ENCODE results near the gene PGBD5.

The PGBD5 gene

DNA sequence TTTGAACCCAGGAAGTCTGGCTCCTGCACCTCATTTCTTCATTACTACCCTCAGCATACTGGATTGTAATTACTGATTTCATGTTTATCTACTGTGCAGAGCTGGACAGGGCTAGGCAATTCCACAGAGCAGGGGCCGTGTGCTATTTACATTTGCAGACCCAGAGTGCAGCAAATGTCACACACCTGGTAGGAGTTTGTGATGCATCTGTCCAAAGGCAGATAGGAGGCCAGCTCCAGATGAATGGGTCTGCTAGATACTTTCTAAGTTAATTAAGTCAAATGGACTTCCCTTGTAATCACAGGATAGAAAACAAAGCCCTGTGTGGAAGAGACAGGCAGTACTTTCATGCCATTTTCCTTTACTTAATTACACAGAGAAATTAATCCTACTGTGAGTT is 46.2 kb downstream of the PGBD5 start:
- WGBS = 65% methylated on average over 1 of the region's 1 CpG

DNA sequence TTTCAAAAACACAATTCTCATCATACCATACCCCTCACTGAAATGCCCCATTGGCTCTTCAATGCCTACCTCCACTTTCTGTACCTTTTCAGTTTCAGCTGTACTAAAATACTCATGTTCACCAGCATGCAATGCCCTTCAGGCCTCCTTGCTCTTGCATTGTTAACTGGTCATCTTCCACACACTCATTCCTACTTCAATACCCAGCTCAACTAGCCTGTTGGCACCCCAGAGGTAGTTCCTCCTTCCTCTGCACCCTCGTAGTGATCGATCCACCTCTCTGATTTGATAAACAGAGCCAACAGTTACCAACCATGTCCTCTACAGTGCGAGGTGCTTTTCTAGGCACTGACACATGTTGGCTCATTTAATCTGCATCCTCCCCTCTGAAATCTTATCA is 46.7 kb downstream of the PGBD5 start:
- H3K4me1 ChIP-seq (ENCODE audit: control insufficient read depth, insufficient read depth, low read depth, low read length) = peaks cover 11% of the 10 kb centered on the region
- H3K27me3 ChIP-seq (ENCODE audit: control insufficient read depth in 1 of 2, insufficient read depth in 1 of 2, low read length in 2 of 2) = no peaks in the 10 kb centered on the region
- H2BK5ac ChIP-seq (ENCODE audit: low read depth, low read length, poor library complexity, severe bottlenecking) = no peak overlapping the region
- H3K4me3 ChIP-seq (ENCODE audit: insufficient read depth in 1 of 2, low read depth in 1 of 2, low read length in 2 of 2) = no peak overlapping the region
- no peak overlapping the region for H3K18ac ChIP-seq (ENCODE audit: low read depth in 1 of 2, low read length in 2 of 2)
- H4K8ac ChIP-seq (ENCODE audit: low read length) = no peak overlapping the region
- no peak for DNase-seq
- no peak overlapping the region for H2AK5ac ChIP-seq (ENCODE audit: low read length, severe bottlenecking)
- H2AFZ ChIP-seq (ENCODE audit: low read depth, low read length) = no peak overlapping the region
- H3K9ac ChIP-seq (ENCODE audit: low read length) = no peak overlapping the region
- WGBS = 69% methylated on average over 3 of the region's 3 CpGs
- H3K23ac ChIP-seq (ENCODE audit: low read length in 2 of 2) = no peak overlapping the region
- no peak overlapping the region for H3K14ac ChIP-seq (ENCODE audit: low read length in 2 of 2)
- no peak overlapping the region for H4K91ac ChIP-seq (ENCODE audit: low read length)
- no peak overlapping the region for H2BK12ac ChIP-seq (ENCODE audit: low read length in 2 of 2)
- no peaks in the 10 kb centered on the region for H3K79me1 ChIP-seq (replicated peaks; ENCODE audit: low read length, poor library complexity, severe bottlenecking)
- H3K36me3 ChIP-seq (ENCODE audit: control insufficient read depth in 1 of 2, insufficient read depth in 2 of 2, low read depth in 1 of 2, low read length in 2 of 2) = no peaks in the 10 kb centered on the region
- H3K4me2 ChIP-seq (ENCODE audit: low read length, poor library complexity, severe bottlenecking) = no peak overlapping the region
- no peak overlapping the region for H2BK15ac ChIP-seq (ENCODE audit: low read depth, poor library complexity, severe bottlenecking)
- peaks cover 11% of the 10 kb centered on the region for H3K9me3 ChIP-seq (ENCODE audit: control insufficient read depth, low read length)
- H2BK120ac ChIP-seq (ENCODE audit: low read depth, low read length) = no peak overlapping the region
- no peak overlapping the region for H3K4ac ChIP-seq (ENCODE audit: low read depth in 1 of 2, low read length in 2 of 2)
- H3K27ac ChIP-seq (ENCODE audit: low read length, poor library complexity, severe bottlenecking) = no peak overlapping the region

More for the DNA sequence above, 46.2 kb downstream of the PGBD5 start:
- no peak overlapping the region for H2AK5ac ChIP-seq (ENCODE audit: low read length, severe bottlenecking)
- H2BK15ac ChIP-seq (ENCODE audit: low read depth, poor library complexity, severe bottlenecking) = no peak overlapping the region
- no peak overlapping the region for H3K4me2 ChIP-seq (ENCODE audit: low read length, poor library complexity, severe bottlenecking)
- H3K4me1 ChIP-seq (ENCODE audit: control insufficient read depth, insufficient read depth, low read depth, low read length) = peaks cover 11% of the 10 kb centered on the region
- no peak overlapping the region for H3K4me3 ChIP-seq (ENCODE audit: insufficient read depth in 1 of 2, low read depth in 1 of 2, low read length in 2 of 2)
- H2BK120ac ChIP-seq (ENCODE audit: low read depth, low read length) = no peak overlapping the region
- no peak overlapping the region for H4K8ac ChIP-seq (ENCODE audit: low read length)
- no peak overlapping the region for H3K4ac ChIP-seq (ENCODE audit: low read depth in 1 of 2, low read length in 2 of 2)
- no peak overlapping the region for H2AFZ ChIP-seq (ENCODE audit: low read depth, low read length)
- no peak for DNase-seq
- no peak overlapping the region for H3K23ac ChIP-seq (ENCODE audit: low read length in 2 of 2)
- H3K27me3 ChIP-seq (ENCODE audit: control insufficient read depth in 1 of 2, insufficient read depth in 1 of 2, low read length in 2 of 2) = no peaks in the 10 kb centered on the region
- no peak overlapping the region for H3K27ac ChIP-seq (ENCODE audit: low read length, poor library complexity, severe bottlenecking)
- H3K14ac ChIP-seq (ENCODE audit: low read length in 2 of 2) = no peak overlapping the region
- H3K36me3 ChIP-seq (ENCODE audit: control insufficient read depth in 1 of 2, insufficient read depth in 2 of 2, low read depth in 1 of 2, low read length in 2 of 2) = no peaks in the 10 kb centered on the region
- H2BK12ac ChIP-seq (ENCODE audit: low read length in 2 of 2) = no peak overlapping the region
- H3K18ac ChIP-seq (ENCODE audit: low read depth in 1 of 2, low read length in 2 of 2) = no peak overlapping the region
- H3K9ac ChIP-seq (ENCODE audit: low read length) = no peak overlapping the region
- H4K91ac ChIP-seq (ENCODE audit: low read length) = no peak overlapping the region
- H2BK5ac ChIP-seq (ENCODE audit: low read depth, low read length, poor library complexity, severe bottlenecking) = no peak overlapping the region
- no peaks in the 10 kb centered on the region for H3K79me1 ChIP-seq (replicated peaks; ENCODE audit: low read length, poor library complexity, severe bottlenecking)
- H3K9me3 ChIP-seq (ENCODE audit: control insufficient read depth, low read length) = peaks cover 11% of the 10 kb centered on the region

GRCh38 chr1:230377851-230378250 is 48.3 kb downstream of the PGBD5 start:
- Histone ChIP-seq H4K91ac (ENCODE audit: low read length) (no peak overlapping the region), H2BK12ac (ENCODE audit: low read length in 2 of 2) (no peak overlapping the region), H3K27ac (ENCODE audit: low read length, poor library complexity, severe bottlenecking) (no peak overlapping the region), H3K14ac (ENCODE audit: low read length in 2 of 2) (no peak overlapping the region), H3K27me3 (ENCODE audit: control insufficient read depth in 1 of 2, insufficient read depth in 1 of 2, low read length in 2 of 2) (no peaks in the 10 kb centered on the region), H3K4me3 (ENCODE audit: insufficient read depth in 1 of 2, low read depth in 1 of 2, low read length in 2 of 2) (no peak overlapping the region), H3K18ac (ENCODE audit: low read depth in 1 of 2, low read length in 2 of 2) (no peak overlapping the region), H3K36me3 (ENCODE audit: control insufficient read depth in 1 of 2, insufficient read depth in 2 of 2, low read depth in 1 of 2, low read length in 2 of 2) (no peaks in the 10 kb centered on the region), H2BK120ac (ENCODE audit: low read depth, low read length) (no peak overlapping the region), H3K4ac (ENCODE audit: low read depth in 1 of 2, low read length in 2 of 2) (no peak overlapping the region), H3K79me1 (replicated peaks; ENCODE audit: low read length, poor library complexity, severe bottlenecking) (no peaks in the 10 kb centered on the region), H3K9me3 (ENCODE audit: control insufficient read depth, low read length) (peaks cover 11% of the 10 kb centered on the region), H2AFZ (ENCODE audit: low read depth, low read length) (no peak overlapping the region), H4K8ac (ENCODE audit: low read length) (no peak overlapping the region), H3K23ac (ENCODE audit: low read length in 2 of 2) (no peak overlapping the region), H3K4me1 (ENCODE audit: control insufficient read depth, insufficient read depth, low read depth, low read length) (peaks cover 11% of the 10 kb centered on the region), H2BK5ac (ENCODE audit: low read depth, low read length, poor library complexity, severe bottlenecking) (no peak overlapping the region), H3K4me2 (ENCODE audit: low read length, poor library complexity, severe bottlenecking) (no peak overlapping the region), H2AK5ac (ENCODE audit: low read length, severe bottlenecking) (no peak overlapping the region), H3K9ac (ENCODE audit: low read length) (no peak overlapping the region), H2BK15ac (ENCODE audit: low read depth, poor library complexity, severe bottlenecking) (no peak overlapping the region)
- no CpG with 5 or more reads among the region's 2 CpGs for WGBS
- DNase-seq = no peak

- Histone ChIP-seq H3K14ac (ENCODE audit: low read length in 2 of 2) (no peak overlapping the region), H2BK120ac (ENCODE audit: low read depth, low read length) (no peak overlapping the region), H2AFZ (ENCODE audit: low read depth, low read length) (no peak overlapping the region), H3K36me3 (ENCODE audit: control insufficient read depth in 1 of 2, insufficient read depth in 2 of 2, low read depth in 1 of 2, low read length in 2 of 2) (no peaks in the 10 kb centered on the region), H3K4me2 (ENCODE audit: low read length, poor library complexity, severe bottlenecking) (no peak overlapping the region), H3K27me3 (ENCODE audit: control insufficient read depth in 1 of 2, insufficient read depth in 1 of 2, low read length in 2 of 2) (no peaks in the 10 kb centered on the region), H2BK12ac (ENCODE audit: low read length in 2 of 2) (no peak overlapping the region), H4K8ac (ENCODE audit: low read length) (no peak overlapping the region), H3K4me1 (ENCODE audit: control insufficient read depth, insufficient read depth, low read depth, low read length) (peaks cover 10% of the 10 kb centered on the region), H2BK5ac (ENCODE audit: low read depth, low read length, poor library complexity, severe bottlenecking) (no peak overlapping the region), H3K79me1 (replicated peaks; ENCODE audit: low read length, poor library complexity, severe bottlenecking) (no peaks in the 10 kb centered on the region), H3K27ac (ENCODE audit: low read length, poor library complexity, severe bottlenecking) (no peak overlapping the region), H3K4me3 (ENCODE audit: insufficient read depth in 1 of 2, low read depth in 1 of 2, low read length in 2 of 2) (no peak overlapping the region), H2AK5ac (ENCODE audit: low read length, severe bottlenecking) (no peak overlapping the region), H4K91ac (ENCODE audit: low read length) (no peak overlapping the region), H2BK15ac (ENCODE audit: low read depth, poor library complexity, severe bottlenecking) (no peak overlapping the region), H3K9me3 (ENCODE audit: control insufficient read depth, low read length) (peaks cover 11% of the 10 kb centered on the region), H3K18ac (ENCODE audit: low read depth in 1 of 2, low read length in 2 of 2) (no peak overlapping the region), H3K9ac (ENCODE audit: low read length) (no peak overlapping the region), H3K23ac (ENCODE audit: low read length in 2 of 2) (no peak overlapping the region), H3K4ac (ENCODE audit: low read depth in 1 of 2, low read length in 2 of 2) (no peak overlapping the region)
- no peak for DNase-seq
- WGBS = 62% methylated on average over 7 of the region's 8 CpGs
These were observed 48.8 kb downstream of the PGBD5 start for GRCh38 chr1:230377324-230377723.
